Myocyte (in vitro differentiated cells): Measurements from ENCODE around the gene FUBP3. TPM values are rescaled to one million over a fixed set of nuclear protein-coding genes. Genes with fewer than 3 reads are reported as not detected.

Experiments
- DNase-seq: peaks from one replicate; pipeline ENCODE4 v3.0.0-alpha.2; 2012; ENCODE audit warnings: low read depth
- total RNA-seq: library from RNA; depleted of rRNA; stranded (reverse); fragments of >200 nt; gene quantifications from 2 replicates; pipeline ENCODE4 v1.2.3, GENCODE V29; 2014

Gene FUBP3
- total RNA-seq, 1 donor from 2014 or later: 37.1 TPM

- no peak for DNase-seq
Measured at GRCh38 chr9:130662099-130662969, 83.0 kb downstream of the FUBP3 start.

GRCh38 chr9:130662970-130663257, 83.5 kb downstream of the FUBP3 start:
- no peak for DNase-seq

- DNase-seq: no peak
Measured at GRCh38 chr9:130663258-130663976, 84.0 kb downstream of the FUBP3 start.

GRCh38 chr9:130663977-130664250, 84.5 kb downstream of the FUBP3 start:
- no peak for DNase-seq

GRCh38 chr9:130664251-130665028, 85.1 kb downstream of the FUBP3 start, which contains the start of gene PRDM12:
TSS of gene PRDM12 (plus strand) at chr9:130664594. CDS start at chr9:130664654, 60 bp downstream.
- DNase-seq: no peak

GRCh38 chr9:130665029-130665430, 85.7 kb downstream of the FUBP3 start:
- DNase-seq: no peak

GRCh38 chr9:130665431-130666392, 86.3 kb downstream of the FUBP3 start:
- no peak for DNase-seq

- no peak for DNase-seq
Measured at GRCh38 chr9:130666393-130667119, 87.2 kb downstream of the FUBP3 start.

GRCh38 chr9:130667120-130667435, 87.7 kb downstream of the FUBP3 start:
- DNase-seq: no peak

- no peak for DNase-seq
Measured at GRCh38 chr9:130668196-130668595, 88.8 kb downstream of the FUBP3 start.

- no peak for DNase-seq
Measured at GRCh38 chr9:130668659-130669058, 89.3 kb downstream of the FUBP3 start.

- no peak for DNase-seq
Measured at GRCh38 chr9:130669965-130670364, 90.6 kb downstream of the FUBP3 start.

GRCh38 chr9:130670644-130671043, 91.3 kb downstream of the FUBP3 start:
- DNase-seq: no peak

- peak; percentile 33 for DNase-seq
Measured at GRCh38 chr9:130672466-130672865, 93.1 kb downstream of the FUBP3 start.

- DNase-seq: peak; percentile 59
Measured at GRCh38 chr9:130672933-130673615, 93.7 kb downstream of the FUBP3 start.

- DNase-seq: no peak
Measured at GRCh38 chr9:130675396-130675795, 96.0 kb downstream of the FUBP3 start.

GRCh38 chr9:130677252-130677651, 97.9 kb downstream of the FUBP3 start:
- DNase-seq: no peak

- DNase-seq: peak; percentile 88
Measured at GRCh38 chr9:130680836-130681768, 101.7 kb downstream of the FUBP3 start.
